22Rv1 (cell line): ENCODE results near the gene FIBCD1.

Source experiments
- CTCF ChIP-seq: fragments of 450-650 bp; IDR thresholded peaks from 2 replicates; pipeline ENCODE4 v1.5.1; 2017; ENCODE audit warnings: mild to moderate bottlenecking
- ZFX ChIP-seq: fragments of 450-650 bp; IDR thresholded peaks from 2 replicates; pipeline ENCODE4 v1.6.1; 2017; ENCODE audit warnings: antibody characterized with exemption, borderline replicate concordance

DNA sequence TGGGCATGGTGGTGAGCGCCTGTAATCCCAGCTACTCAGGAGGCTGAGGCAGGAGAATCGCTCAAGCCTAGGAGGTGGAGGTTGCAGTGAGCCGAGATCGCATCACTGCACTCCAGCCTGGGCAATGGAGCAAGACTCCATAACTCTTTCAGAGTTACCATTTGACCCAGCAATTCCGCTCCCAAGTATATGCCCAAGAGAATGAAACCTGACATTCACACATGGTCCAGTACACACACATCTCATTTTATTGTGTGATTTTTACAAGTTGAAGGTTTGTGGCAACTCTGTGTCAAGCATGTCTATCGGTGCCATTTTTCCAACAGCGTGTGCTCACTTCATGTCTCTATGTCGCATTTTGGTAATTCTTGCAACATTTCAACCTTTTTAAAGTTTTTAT lies 24.9 kb upstream of the FIBCD1 start:
- TF ChIP-seq CTCF, result no peak
- no peak for TF ChIP-seq ZFX
